Liver (tissue), 3 donors: ENCODE measurements around the gene DNAI2.

Experiments used
- FOXA1 ChIP-seq: IDR thresholded peaks from 2 replicates; pipeline ENCODE4 v1.6.1; 2016; ENCODE audit warnings: antibody characterized with exemption
- GABPA ChIP-seq, 2 donors: IDR thresholded peaks in 1 of 2; conservative IDR thresholded peaks in 1 of 2; 2 replicates each; pipeline ENCODE4 v1.6.1; 2016; ENCODE audit warnings: antibody characterized with exemption in 2 of 2, mild to moderate bottlenecking in 1 of 2, moderate library complexity in 1 of 2
- NR2F2 ChIP-seq: IDR thresholded peaks from 2 replicates; pipeline ENCODE4 v1.6.1; 2016; ENCODE audit warnings: antibody characterized with exemption
- RAD21 ChIP-seq, 2 donors: IDR thresholded peaks; 2 replicates each; pipeline ENCODE4 v1.6.1; 2016; ENCODE audit warnings: antibody characterized with exemption in 2 of 2, mild to moderate bottlenecking in 2 of 2
- RXRA ChIP-seq, 2 donors: IDR thresholded peaks; 2 replicates each; pipeline ENCODE4 v1.6.1; 2017 to 2018; ENCODE audit warnings: antibody characterized with exemption in 2 of 2, mild to moderate bottlenecking in 1 of 2
- SP1 ChIP-seq: IDR thresholded peaks from 2 replicates; pipeline ENCODE4 v1.6.1; 2018; ENCODE audit warnings: antibody characterized with exemption, mild to moderate bottlenecking
- TAF1 ChIP-seq: conservative IDR thresholded peaks from 2 replicates; pipeline ENCODE4 v1.6.1; 2016; ENCODE audit warnings: antibody characterized with exemption, mild to moderate bottlenecking
- TF ChIP-seq, protein P1 (sequence below): fragments of 150-350 bp; IDR thresholded peaks from 2 replicates; pipeline ENCODE4 v1.5.1; 2017; ENCODE audit warnings: improper control_type of control experiment, low read depth, low read length; ENCODE audit not compliant: missing input control
- TF ChIP-seq, protein P2 (sequence below): IDR thresholded peaks from 2 replicates; pipeline ENCODE4 v1.6.1; 2016; ENCODE audit warnings: antibody characterized with exemption, mild to moderate bottlenecking
- donor health status: healthy.
- donor health status: healthy.

GRCh38 chr17:74249590-74250270 lies 24.3 kb upstream of the DNAI2 start:
- no peak for TF ChIP-seq TAF1
- no peak for TF ChIP-seq FOXA1
- TF ChIP-seq RXRA (IDR thresholded peaks at IDR 0.05): no peak
- no peak for TF ChIP-seq GABPA (IDR thresholded peaks at IDR 0.05 in 1 of 2, conservative IDR thresholded peaks at IDR 0.05 in 1 of 2)
- TF ChIP-seq, protein P1, sequence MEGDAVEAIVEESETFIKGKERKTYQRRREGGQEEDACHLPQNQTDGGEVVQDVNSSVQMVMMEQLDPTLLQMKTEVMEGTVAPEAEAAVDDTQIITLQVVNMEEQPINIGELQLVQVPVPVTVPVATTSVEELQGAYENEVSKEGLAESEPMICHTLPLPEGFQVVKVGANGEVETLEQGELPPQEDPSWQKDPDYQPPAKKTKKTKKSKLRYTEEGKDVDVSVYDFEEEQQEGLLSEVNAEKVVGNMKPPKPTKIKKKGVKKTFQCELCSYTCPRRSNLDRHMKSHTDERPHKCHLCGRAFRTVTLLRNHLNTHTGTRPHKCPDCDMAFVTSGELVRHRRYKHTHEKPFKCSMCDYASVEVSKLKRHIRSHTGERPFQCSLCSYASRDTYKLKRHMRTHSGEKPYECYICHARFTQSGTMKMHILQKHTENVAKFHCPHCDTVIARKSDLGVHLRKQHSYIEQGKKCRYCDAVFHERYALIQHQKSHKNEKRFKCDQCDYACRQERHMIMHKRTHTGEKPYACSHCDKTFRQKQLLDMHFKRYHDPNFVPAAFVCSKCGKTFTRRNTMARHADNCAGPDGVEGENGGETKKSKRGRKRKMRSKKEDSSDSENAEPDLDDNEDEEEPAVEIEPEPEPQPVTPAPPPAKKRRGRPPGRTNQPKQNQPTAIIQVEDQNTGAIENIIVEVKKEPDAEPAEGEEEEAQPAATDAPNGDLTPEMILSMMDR: no peak
- no peak for TF ChIP-seq SP1
- TF ChIP-seq RAD21 (IDR thresholded peaks at IDR 0.05): no peak
- TF ChIP-seq NR2F2: no peak
- TF ChIP-seq, protein P2, sequence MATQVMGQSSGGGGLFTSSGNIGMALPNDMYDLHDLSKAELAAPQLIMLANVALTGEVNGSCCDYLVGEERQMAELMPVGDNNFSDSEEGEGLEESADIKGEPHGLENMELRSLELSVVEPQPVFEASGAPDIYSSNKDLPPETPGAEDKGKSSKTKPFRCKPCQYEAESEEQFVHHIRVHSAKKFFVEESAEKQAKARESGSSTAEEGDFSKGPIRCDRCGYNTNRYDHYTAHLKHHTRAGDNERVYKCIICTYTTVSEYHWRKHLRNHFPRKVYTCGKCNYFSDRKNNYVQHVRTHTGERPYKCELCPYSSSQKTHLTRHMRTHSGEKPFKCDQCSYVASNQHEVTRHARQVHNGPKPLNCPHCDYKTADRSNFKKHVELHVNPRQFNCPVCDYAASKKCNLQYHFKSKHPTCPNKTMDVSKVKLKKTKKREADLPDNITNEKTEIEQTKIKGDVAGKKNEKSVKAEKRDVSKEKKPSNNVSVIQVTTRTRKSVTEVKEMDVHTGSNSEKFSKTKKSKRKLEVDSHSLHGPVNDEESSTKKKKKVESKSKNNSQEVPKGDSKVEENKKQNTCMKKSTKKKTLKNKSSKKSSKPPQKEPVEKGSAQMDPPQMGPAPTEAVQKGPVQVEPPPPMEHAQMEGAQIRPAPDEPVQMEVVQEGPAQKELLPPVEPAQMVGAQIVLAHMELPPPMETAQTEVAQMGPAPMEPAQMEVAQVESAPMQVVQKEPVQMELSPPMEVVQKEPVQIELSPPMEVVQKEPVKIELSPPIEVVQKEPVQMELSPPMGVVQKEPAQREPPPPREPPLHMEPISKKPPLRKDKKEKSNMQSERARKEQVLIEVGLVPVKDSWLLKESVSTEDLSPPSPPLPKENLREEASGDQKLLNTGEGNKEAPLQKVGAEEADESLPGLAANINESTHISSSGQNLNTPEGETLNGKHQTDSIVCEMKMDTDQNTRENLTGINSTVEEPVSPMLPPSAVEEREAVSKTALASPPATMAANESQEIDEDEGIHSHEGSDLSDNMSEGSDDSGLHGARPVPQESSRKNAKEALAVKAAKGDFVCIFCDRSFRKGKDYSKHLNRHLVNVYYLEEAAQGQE: no peak
